Measurements from ENCODE around the gene JPT2. TPM values are rescaled to one million over a fixed set of nuclear protein-coding genes. Genes with fewer than 3 reads are reported as not detected.
"Not testable (repeated sequence)": the region's sequence is repeated elsewhere in the genome, so short reads cannot be mapped to it uniquely, and the experiment has no call there.

Gene JPT2
- total RNA-seq, 2 donors from 2014 or later: 15.5 to 24.4 TPM

GRCh38 chr16:1698680-1699079 is 20.6 kb downstream of the JPT2 start:
- Histone ChIP-seq H3K9me3 (no peaks in the 10 kb centered on the region), H3K36me3 (replicated peaks in 1 of 2; ENCODE audit: insufficient read depth in 1 of 2, low read depth in 2 of 2) (peaks cover 0 to 13% of the 10 kb centered on the region in 2 donors), H3K4me3 (no peak overlapping the region), H3K27me3 (no peaks in the 10 kb centered on the region), H3K4me1 (no peaks in the 10 kb centered on the region), H3K27ac (no peak overlapping the region)
- intact Hi-C loops (cut with DNase I): no loop called here
- no peak for DNase-seq
- ATAC-seq: no peak
- TF ChIP-seq CTCF (IDR thresholded peaks at IDR 0.05) (no peak), POLR2A (IDR thresholded peaks at IDR 0.05) (no peak)
- 89 to 96% methylated on average over 4 to 10 of the region's 10 CpGs for WGBS, 2 donors

GRCh38 chr16:1700246-1700645 is 22.2 kb downstream of the JPT2 start:
- Histone ChIP-seq H3K27me3 (no peaks in the 10 kb centered on the region), H3K36me3 (replicated peaks in 1 of 2; ENCODE audit: insufficient read depth in 1 of 2, low read depth in 2 of 2) (peaks cover 0 to 13% of the 10 kb centered on the region in 2 donors), H3K4me3 (no peak overlapping the region), H3K27ac (no peak overlapping the region), H3K9me3 (no peaks in the 10 kb centered on the region), H3K4me1 (no peaks in the 10 kb centered on the region)
- ATAC-seq (no peak), DNase-seq (no peak)
- TF ChIP-seq CTCF (IDR thresholded peaks at IDR 0.05) (no peak), POLR2A (IDR thresholded peaks at IDR 0.05) (no peak)
- WGBS, 2 donors: 85 to 100% methylated on average over 1 to 3 of the region's 3 CpGs
- intact Hi-C loops (cut with DNase I): no loop called here

GRCh38 chr16:1701216-1701878 is 23.3 kb downstream of the JPT2 start:
- Histone ChIP-seq H3K36me3 (replicated peaks in 1 of 2; ENCODE audit: insufficient read depth in 1 of 2, low read depth in 2 of 2) (peaks cover 0 to 13% of the 10 kb centered on the region in 2 donors), H3K27ac (no peak overlapping the region), H3K9me3 (no peaks in the 10 kb centered on the region), H3K27me3 (no peaks in the 10 kb centered on the region), H3K4me3 (no peak overlapping the region), H3K4me1 (no peaks in the 10 kb centered on the region)
- TF ChIP-seq POLR2A (IDR thresholded peaks at IDR 0.05): no peak
- TF ChIP-seq CTCF (IDR thresholded peaks at IDR 0.05): no peak
- WGBS, 2 donors: 86 to 88% methylated on average over 6 of the region's 6 CpGs
- ATAC-seq (no peak), DNase-seq (no peak)
- intact Hi-C loops (cut with DNase I): no loop called here

GRCh38 chr16:1705324-1705687 is 27.2 kb downstream of the JPT2 start:
- WGBS, 2 donors: 0 to 1% methylated on average over 16 of the region's 16 CpGs
- intact Hi-C loops (cut with DNase I); H3K36me3 ChIP-seq (replicated peaks in 1 of 2; ENCODE audit: insufficient read depth in 1 of 2, low read depth in 2 of 2); H3K9me3 ChIP-seq; H3K27me3 ChIP-seq: not testable (repeated sequence)
- peak in 2 of 4 donors; percentile 23 to 29 for DNase-seq
- Histone ChIP-seq H3K27ac (peak overlapping the region; percentile 71 to 92 (median 90)), H3K4me1 (peaks cover 30% of the 10 kb centered on the region), H3K4me3 (peak overlapping the region; percentile 29 to 81)
- ATAC-seq: peak; percentile 24

GRCh38 chr16:1705688-1706385 is 27.8 kb downstream of the JPT2 start, which contains the start of gene MAPK8IP3:
TSS of gene MAPK8IP3 (plus strand) at chr16:1706195. CDS start at chr16:1706340, 145 bp downstream.
- H3K4me1 ChIP-seq: peaks cover 30% of the 10 kb centered on the region
- DNase-seq (peak; percentile 88 to 93 (median 90)), ATAC-seq (peak; percentile 94)
- peak within 1 kb of the TSS; percentile 71 to 92 (median 90) for H3K27ac ChIP-seq
- H3K9me3 ChIP-seq: no peaks in the 10 kb centered on the region
- 0% methylated on average over 25 to 75 of the region's 79 CpGs for WGBS, 2 donors
- peak within 1 kb of the TSS; percentile 63 to 81 for H3K4me3 ChIP-seq
- intact Hi-C loops (cut with DNase I): no loop called here
- peak; percentile 61 to 100 (median 97) for TF ChIP-seq CTCF (IDR thresholded peaks at IDR 0.05)
- TF ChIP-seq POLR2A (IDR thresholded peaks at IDR 0.05): peak; percentile 90 to 96 (median 95)
- no peaks in the 10 kb centered on the region for H3K27me3 ChIP-seq
- H3K36me3 ChIP-seq (replicated peaks in 1 of 2; ENCODE audit: insufficient read depth in 1 of 2, low read depth in 2 of 2): no peaks in the 10 kb centered on the region

Data from body of pancreas (tissue), 4 donors.